Stimulated activated CD4-positive, alpha-beta T cell treated with anti-CD3 and anti-CD28 coated beads, Interleukin-12 subunit alpha, Interleukin-12 subunit beta, amount 100 ng/mL, for 4 hours (primary cell): ENCODE measurements around the gene KLHL18.
A peak's percentile ranks its signal among the peaks of the same experiment; 100 is the strongest.
"Not testable (repeated sequence)": the region's sequence is repeated elsewhere in the genome, so short reads cannot be mapped to it uniquely, and the experiment has no call there.

Source experiments
- DNase-seq: peaks from one replicate; pipeline ENCODE4 v3.0.0-alpha.2; 2020

KLHL18 gene

GRCh38 chr3:47282424-47283192, at the start of gene KLHL18, which contains the start of gene KIF9:
KLHL18 (plus strand) TSS chr3:47282944; CDS start chr3:47282966, 22 bp downstream.
KIF9 (minus strand) TSS chr3:47282799; CDS start chr3:47277374, 5,425 bp downstream.
- DNase-seq: peak; percentile 91

- no peak for DNase-seq
Observed at GRCh38 chr3:47238017-47238416, 44.7 kb upstream of the KLHL18 start.

- DNase-seq: no peak
Observed at GRCh38 chr3:47239929-47240328, 42.8 kb upstream of the KLHL18 start.

- DNase-seq: no peak
Observed at GRCh38 chr3:47243419-47244147, 39.2 kb upstream of the KLHL18 start.

GRCh38 chr3:47244531-47245100, 38.1 kb upstream of the KLHL18 start:
- DNase-seq: no peak

GRCh38 chr3:47245271-47245670, 37.5 kb upstream of the KLHL18 start:
- no peak for DNase-seq

GRCh38 chr3:47247131-47248064, 35.3 kb upstream of the KLHL18 start:
- DNase-seq: no peak

GRCh38 chr3:47250309-47251060, 32.3 kb upstream of the KLHL18 start:
- DNase-seq: no peak

GRCh38 chr3:47251085-47251484, 31.7 kb upstream of the KLHL18 start:
- not testable (repeated sequence) for DNase-seq

GRCh38 chr3:47251689-47252088, 31.1 kb upstream of the KLHL18 start:
- DNase-seq: no peak

GRCh38 chr3:47256331-47256730, 26.4 kb upstream of the KLHL18 start:
- not testable (repeated sequence) for DNase-seq

- DNase-seq: no peak
Observed at GRCh38 chr3:47259114-47259513, 23.6 kb upstream of the KLHL18 start.

GRCh38 chr3:47260605-47261004, 22.1 kb upstream of the KLHL18 start:
- DNase-seq: no peak

- no peak for DNase-seq
Observed at GRCh38 chr3:47261301-47261700, 21.4 kb upstream of the KLHL18 start.

- no peak for DNase-seq
Observed at GRCh38 chr3:47265008-47265407, 17.7 kb upstream of the KLHL18 start.

GRCh38 chr3:47265725-47266428, 16.9 kb upstream of the KLHL18 start:
- DNase-seq: no peak

- peak; percentile 30 for DNase-seq
Observed at GRCh38 chr3:47266709-47267489, 15.8 kb upstream of the KLHL18 start.

- no peak for DNase-seq
Observed at GRCh38 chr3:47267490-47267824, 15.3 kb upstream of the KLHL18 start.

- DNase-seq: no peak
Observed at GRCh38 chr3:47270526-47270925, 12.2 kb upstream of the KLHL18 start.

GRCh38 chr3:47273564-47273963, 9.2 kb upstream of the KLHL18 start:
- DNase-seq: no peak

- DNase-seq: no peak
Observed at GRCh38 chr3:47274652-47275051, 8.1 kb upstream of the KLHL18 start.
